Measurements from ENCODE around the gene HIC1.

- TF ChIP-seq CTCF (IDR thresholded peaks at IDR 0.05): no peak
- TF ChIP-seq POLR2AphosphoS5 (IDR thresholded peaks at IDR 0.05; ENCODE audit: insufficient read depth in 1 of 2, low read depth in 1 of 2): no peak
- TF ChIP-seq POLR2A (IDR thresholded peaks at IDR 0.05): no peak
These were observed 32.2 kb upstream of the HIC1 start for GRCh38 chr17:2022647-2023240.
